Effector memory CD4-positive, alpha-beta T cell (primary cell): ENCODE measurements around the gene KCNT1.

Experiments used
- DNase-seq, 3 donors: peaks; one replicate each; pipeline ENCODE4 v3.0.0-alpha.2; 2020
- H3K27ac ChIP-seq: 2 replicates; pipeline ENCODE4 v1.7.0; 2013; ENCODE audit warnings: mild to moderate bottlenecking, low read length, moderate library complexity; ENCODE audit not compliant: insufficient read depth, poor library complexity, severe bottlenecking
- H3K27me3 ChIP-seq: replicated peaks from 2 replicates; pipeline ENCODE4 v1.7.0; 2013; ENCODE audit warnings: mild to moderate bottlenecking, low read length; ENCODE audit not compliant: insufficient read depth, control insufficient read depth, poor library complexity, severe bottlenecking
- H3K36me3 ChIP-seq: 2 replicates; pipeline ENCODE4 v1.7.0; 2013; ENCODE audit warnings: mild to moderate bottlenecking, low read length, moderate library complexity; ENCODE audit not compliant: control insufficient read depth, insufficient read depth
- H3K4me1 ChIP-seq: 2 replicates; pipeline ENCODE4 v1.7.0; 2013; ENCODE audit warnings: low read length, mild to moderate bottlenecking; ENCODE audit not compliant: control insufficient read depth, insufficient read depth, poor library complexity, severe bottlenecking
- H3K4me3 ChIP-seq: 2 replicates; pipeline ENCODE4 v1.7.0; 2013; ENCODE audit warnings: low read length, low read depth, mild to moderate bottlenecking; ENCODE audit not compliant: insufficient read depth, poor library complexity, severe bottlenecking
- H3K9me3 ChIP-seq: 2 replicates; pipeline ENCODE4 v1.7.0; 2013; ENCODE audit warnings: mild to moderate bottlenecking, low read length, moderate library complexity; ENCODE audit not compliant: control insufficient read depth

KCNT1 gene

DNA sequence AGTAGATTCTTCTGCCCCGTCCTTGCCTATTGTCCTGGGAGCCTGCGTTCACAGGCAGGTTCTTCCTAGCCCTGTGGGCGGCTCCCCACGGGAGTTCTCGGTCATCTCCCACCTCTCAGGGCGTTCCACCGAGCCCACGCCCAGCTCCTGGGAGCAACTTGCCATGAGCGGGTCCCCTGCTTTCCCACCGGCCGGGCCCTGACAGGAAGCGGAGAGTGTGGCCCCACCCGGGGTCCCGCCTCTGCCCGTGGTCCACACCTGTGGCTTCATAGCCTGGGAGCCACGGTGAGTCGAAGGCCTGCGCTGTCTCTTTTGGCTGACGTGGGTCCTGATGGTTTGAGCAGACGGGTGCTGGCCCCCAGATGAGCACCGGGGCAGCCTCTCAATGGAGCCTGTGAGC is 43.2 kb downstream of the KCNT1 start:
- H3K27ac ChIP-seq, result no peak overlapping the region
- DNase-seq, result no peak
- no peaks in the 10 kb centered on the region for H3K27me3 ChIP-seq
- no peaks in the 10 kb centered on the region for H3K4me1 ChIP-seq
- H3K9me3 ChIP-seq, result no peaks in the 10 kb centered on the region
- H3K36me3 ChIP-seq, result no peaks in the 10 kb centered on the region
- H3K4me3 ChIP-seq, result no peak overlapping the region

DNA sequence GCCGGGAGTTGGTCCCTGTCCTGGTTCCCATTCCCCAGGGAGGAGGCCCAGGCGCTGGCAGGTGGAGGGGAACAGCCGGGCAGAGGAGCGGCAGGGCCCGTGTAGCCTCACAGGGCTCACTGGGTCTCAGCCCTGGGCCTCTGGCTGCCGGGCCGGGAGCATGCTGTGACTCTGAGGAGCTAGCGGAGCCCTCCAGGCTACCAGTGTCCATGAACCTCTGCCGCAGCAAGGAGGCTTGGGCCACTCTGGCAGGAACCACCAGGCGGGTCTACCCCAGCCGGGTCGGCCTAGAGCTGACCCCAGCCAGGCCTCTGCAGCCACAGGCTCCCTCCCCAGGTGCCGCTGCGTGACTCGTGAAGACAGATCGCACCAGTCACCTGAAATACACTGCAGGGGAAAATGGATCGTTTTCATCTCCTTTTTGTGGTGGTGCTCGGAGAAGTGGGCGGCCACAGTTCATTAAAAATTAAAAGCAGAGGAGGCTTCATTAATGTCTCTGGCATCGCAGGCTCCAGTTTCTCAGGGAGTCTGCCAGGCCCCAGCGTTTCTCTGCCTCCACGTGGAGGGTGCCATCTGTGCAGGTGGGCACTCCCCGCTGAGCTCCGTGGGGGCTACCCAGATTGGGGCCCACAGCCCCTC is 43.8 kb downstream of the KCNT1 start:
- H3K4me3 ChIP-seq, result no peak overlapping the region
- no peaks in the 10 kb centered on the region for H3K27me3 ChIP-seq
- H3K36me3 ChIP-seq, result no peaks in the 10 kb centered on the region
- DNase-seq, result no peak
- no peak overlapping the region for H3K27ac ChIP-seq
- H3K9me3 ChIP-seq, result no peaks in the 10 kb centered on the region
- H3K4me1 ChIP-seq, result no peaks in the 10 kb centered on the region

DNA sequence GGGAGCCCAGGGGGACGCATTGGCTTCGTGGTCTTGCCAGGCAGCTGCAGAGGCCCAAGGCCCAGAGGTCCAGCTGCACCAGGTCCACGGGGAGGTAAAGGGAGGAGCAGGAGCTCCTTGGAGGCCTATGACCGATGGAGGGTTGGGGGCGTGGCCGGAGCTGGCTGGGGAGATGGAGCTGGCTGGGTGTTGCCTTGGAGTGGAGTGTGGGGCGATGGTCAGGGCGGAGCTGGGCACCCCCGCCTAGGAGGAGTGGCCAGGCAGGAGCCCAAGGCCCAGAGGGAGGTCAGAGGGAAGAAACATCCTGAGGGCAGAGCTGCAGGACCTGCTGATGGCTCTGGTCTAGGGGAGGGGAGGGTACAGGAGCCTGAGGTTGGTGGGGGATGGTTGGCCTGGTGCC is 44.6 kb downstream of the KCNT1 start:
- H3K4me3 ChIP-seq, result no peak overlapping the region

DNA sequence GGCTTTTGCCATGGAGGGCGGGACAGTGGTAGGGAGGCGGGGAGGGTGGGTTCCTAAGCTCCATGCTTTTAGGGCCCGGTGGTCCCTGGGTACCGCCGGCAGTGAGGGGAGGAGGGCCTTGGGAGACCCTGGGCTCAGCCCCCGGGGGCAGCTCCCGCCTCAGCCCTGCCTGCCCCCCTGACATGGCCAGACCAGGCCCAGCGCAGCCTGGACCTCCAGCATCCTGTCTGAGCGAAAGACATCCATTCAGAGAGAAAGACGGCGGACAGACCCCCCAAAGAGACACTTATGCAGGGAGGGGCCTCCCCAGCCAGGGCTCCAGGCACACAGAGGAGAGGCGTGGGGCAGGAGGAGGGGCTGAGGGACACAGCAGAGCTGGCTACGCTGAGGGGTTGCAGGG is 45.3 kb downstream of the KCNT1 start:
- H3K36me3 ChIP-seq, result no peaks in the 10 kb centered on the region
- H3K27ac ChIP-seq, result no peak overlapping the region
- H3K9me3 ChIP-seq, result no peaks in the 10 kb centered on the region
- no peaks in the 10 kb centered on the region for H3K27me3 ChIP-seq
- H3K4me1 ChIP-seq, result no peaks in the 10 kb centered on the region
- DNase-seq, result no peak
- H3K4me3 ChIP-seq, result no peak overlapping the region

More for the DNA sequence above, 44.6 kb downstream of the KCNT1 start:
- Histone ChIP-seq H3K27me3 (no peaks in the 10 kb centered on the region), H3K4me1 (no peaks in the 10 kb centered on the region), H3K9me3 (no peaks in the 10 kb centered on the region), H3K27ac (no peak overlapping the region), H3K36me3 (no peaks in the 10 kb centered on the region)
- no peak for DNase-seq

DNA sequence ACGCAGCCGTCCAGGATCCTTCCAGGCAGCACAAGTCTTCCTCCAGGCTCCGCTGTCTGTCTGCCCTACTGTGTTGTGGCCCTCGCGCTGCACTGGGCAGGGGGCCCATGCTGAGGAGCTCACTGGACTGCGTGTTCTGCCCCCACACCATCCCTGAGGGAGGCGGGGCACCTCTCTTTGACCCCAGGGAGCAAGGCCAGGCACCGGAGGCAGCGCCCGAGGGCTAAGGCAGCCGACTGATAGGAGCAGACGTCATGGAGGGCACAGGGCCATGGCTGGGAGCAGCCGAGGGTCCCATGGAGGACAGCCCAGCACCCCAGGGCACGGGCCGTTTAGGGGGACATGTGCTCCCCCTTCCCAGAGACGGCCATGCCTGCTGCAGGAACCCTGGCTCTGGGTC is 46.7 kb downstream of the KCNT1 start:
- Histone ChIP-seq H3K9me3 (no peaks in the 10 kb centered on the region), H3K27me3 (no peaks in the 10 kb centered on the region), H3K4me3 (no peak overlapping the region), H3K4me1 (no peaks in the 10 kb centered on the region), H3K36me3 (no peaks in the 10 kb centered on the region), H3K27ac (no peak overlapping the region)
- no peak for DNase-seq

DNA sequence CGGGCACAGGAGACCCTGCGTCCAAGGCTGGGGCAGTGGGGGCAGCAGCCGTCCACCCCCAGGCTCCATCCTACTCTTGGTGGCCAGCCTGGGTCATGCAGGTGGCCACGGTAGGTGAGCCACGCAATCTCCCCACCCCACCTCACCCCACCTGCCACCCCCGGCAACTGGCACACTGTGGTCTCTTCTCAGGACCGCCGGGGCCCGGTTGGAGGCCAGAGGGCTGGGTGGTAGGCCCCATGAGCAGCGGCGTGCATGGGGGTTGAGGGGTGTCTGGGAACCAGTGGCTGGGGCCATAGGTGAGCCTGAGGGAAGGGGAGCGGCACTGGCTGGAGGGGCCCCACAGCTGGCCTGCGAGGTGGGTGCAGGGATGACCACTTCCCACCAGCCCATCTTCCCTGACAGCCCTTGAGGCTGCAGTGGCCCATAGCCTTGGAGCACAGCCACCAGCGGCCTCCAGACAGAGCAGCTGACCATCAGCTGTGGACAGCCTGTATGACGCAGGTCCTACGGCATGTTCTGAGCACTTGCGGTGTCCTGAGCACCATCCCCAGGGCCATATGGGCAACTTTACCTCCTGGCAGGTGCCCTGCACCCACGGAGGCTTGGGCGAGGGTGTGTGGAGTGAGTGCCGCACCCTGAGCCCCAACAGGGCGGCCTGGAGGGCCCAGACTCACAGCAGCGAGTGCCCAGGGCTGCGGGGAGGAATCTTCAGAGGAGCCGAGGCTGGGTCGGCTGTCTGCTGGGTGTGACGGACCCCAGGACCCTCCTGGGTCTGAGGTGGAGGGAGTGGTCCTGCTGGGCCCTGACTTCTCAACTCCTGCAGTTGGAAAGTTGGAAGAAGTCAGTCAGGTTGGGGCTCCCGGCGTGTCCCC is 47.4 kb downstream of the KCNT1 start:
- Histone ChIP-seq H3K4me1 (no peaks in the 10 kb centered on the region), H3K27me3 (no peaks in the 10 kb centered on the region), H3K36me3 (no peaks in the 10 kb centered on the region), H3K27ac (no peak overlapping the region), H3K4me3 (no peak overlapping the region), H3K9me3 (no peaks in the 10 kb centered on the region)
- no peak for DNase-seq

DNA sequence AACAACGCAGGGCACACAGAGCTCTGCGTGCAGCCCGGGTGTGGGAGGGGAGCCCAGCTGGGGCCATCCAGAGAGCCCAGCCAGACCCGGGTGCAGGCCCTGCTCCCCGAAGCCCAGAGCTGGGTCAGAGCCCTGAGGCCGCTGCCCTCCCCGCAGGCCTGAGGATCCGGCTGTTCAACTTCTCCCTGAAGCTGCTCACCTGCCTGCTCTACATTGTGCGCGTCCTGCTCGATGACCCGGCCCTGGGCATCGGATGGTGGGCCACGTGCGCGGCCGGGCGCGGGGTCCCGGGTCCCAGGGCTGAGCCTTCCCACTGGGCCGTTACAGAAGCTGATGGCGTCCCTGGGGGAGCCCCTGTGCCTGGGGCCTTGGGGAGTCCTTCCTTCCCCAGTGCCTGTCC is 48.8 kb downstream of the KCNT1 start:
- Histone ChIP-seq H3K4me1 (no peaks in the 10 kb centered on the region), H3K4me3 (no peak overlapping the region), H3K36me3 (no peaks in the 10 kb centered on the region), H3K9me3 (no peaks in the 10 kb centered on the region), H3K27me3 (no peaks in the 10 kb centered on the region), H3K27ac (no peak overlapping the region)
- DNase-seq, result no peak

DNA sequence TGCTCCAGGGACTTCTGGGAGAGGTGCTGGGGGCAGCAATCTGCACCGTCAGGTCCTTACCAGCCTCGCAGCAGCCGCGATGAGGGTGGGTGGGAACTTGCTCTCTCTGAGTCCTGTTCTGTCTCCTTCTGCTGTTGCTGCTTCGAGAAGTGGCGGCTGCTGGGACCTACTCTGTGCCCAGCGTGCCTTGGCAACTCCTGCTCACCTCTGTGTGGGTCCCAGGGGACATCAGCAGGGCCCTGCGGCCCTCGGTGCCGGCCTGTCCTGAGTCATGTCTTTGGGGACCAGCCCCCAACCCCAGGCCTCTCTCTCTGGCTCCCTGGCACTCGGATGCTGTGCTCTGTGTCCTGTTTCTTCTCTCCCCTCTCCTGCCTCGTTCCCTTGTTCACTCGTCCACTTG is 49.5 kb downstream of the KCNT1 start:
- Histone ChIP-seq H3K4me3 (no peak overlapping the region), H3K36me3 (no peaks in the 10 kb centered on the region)

DNA sequence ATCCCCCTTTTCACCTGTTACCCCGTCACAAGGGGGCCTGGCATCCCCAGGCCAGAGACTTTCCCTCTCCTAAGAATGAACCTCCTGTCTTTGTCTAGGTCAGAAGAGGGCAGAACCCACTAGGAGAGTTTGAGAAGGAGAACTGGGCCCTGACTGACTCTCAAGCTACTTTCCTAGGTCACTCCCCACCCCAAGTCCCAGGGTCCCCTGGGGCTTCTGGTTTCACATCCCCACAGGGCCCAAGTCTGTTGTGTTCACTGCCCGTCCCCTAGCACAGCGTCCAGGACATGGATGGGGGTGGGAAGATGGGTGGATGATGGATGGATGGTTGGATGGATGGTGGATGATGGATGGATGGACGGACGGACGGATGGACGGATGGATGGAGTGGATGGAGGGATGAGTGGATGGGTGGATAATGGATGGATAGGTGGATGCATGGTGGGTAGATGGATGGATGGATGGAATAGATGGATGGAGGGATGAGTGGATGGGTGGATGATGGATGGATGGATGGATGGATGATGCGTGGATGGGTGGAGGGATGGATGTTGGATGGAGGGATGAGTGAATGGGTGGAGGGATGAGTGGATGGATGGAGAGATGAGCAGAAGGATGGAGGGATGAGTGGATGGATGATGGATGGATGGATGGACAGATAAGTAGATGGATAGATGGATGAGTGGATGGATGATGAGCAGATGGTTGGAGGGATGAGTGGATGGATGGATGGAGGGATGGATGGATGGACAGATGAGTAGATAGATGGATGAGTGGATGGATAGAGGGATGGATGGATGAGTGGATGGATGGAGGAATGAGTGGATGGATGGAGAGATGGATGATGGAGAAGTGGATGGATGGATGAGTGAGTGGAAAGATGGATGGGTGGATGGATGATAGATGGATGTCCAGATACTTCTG is 50.6 kb downstream of the KCNT1 start:
- H3K27ac ChIP-seq, result no peak overlapping the region
- DNase-seq, result no peak
- no peaks in the 10 kb centered on the region for H3K4me1 ChIP-seq
- no peaks in the 10 kb centered on the region for H3K9me3 ChIP-seq
- H3K36me3 ChIP-seq, result no peaks in the 10 kb centered on the region
- H3K4me3 ChIP-seq, result no peak overlapping the region
- no peaks in the 10 kb centered on the region for H3K27me3 ChIP-seq

More for the DNA sequence above, 49.5 kb downstream of the KCNT1 start:
- no peak overlapping the region for H3K27ac ChIP-seq
- no peaks in the 10 kb centered on the region for H3K27me3 ChIP-seq
- no peaks in the 10 kb centered on the region for H3K9me3 ChIP-seq
- no peaks in the 10 kb centered on the region for H3K4me1 ChIP-seq
- no peak for DNase-seq
